Stomach (tissue), 4 donors: ENCODE data around the gene RHBG.

Experiments
- CTCF ChIP-seq, 7 experiments: fragments of 450-650 bp in 4 of 7; fragments of 200-600 bp in 3 of 7; sonication (generic) in 3 of 7; IDR thresholded peaks; one replicate each; pipeline ENCODE4 v1.5.1; 2016 to 2019; ENCODE audit warnings: antibody characterized with exemption in 7 of 7, control low read depth in 2 of 7, mild to moderate bottlenecking in 1 of 7
- EP300 ChIP-seq: sonication (generic); formaldehyde crosslinking; IDR thresholded peaks from one replicate; pipeline ENCODE4 v1.6.1; 2017; ENCODE audit warnings: antibody characterized with exemption
- POLR2AphosphoS5 ChIP-seq, 3 donors: sonication (generic); formaldehyde crosslinking; IDR thresholded peaks; one replicate each; pipeline ENCODE4 v1.6.1; 2016; ENCODE audit warnings: antibody characterized with exemption in 3 of 3

GRCh38 chr1:156383023-156383422, 14.0 kb downstream of the RHBG start:
- peak in 5 of 7 experiments; percentile 48 to 85 (median 71) for TF ChIP-seq CTCF (IDR thresholded peaks at IDR 0.05)
- TF ChIP-seq EP300 = no peak
- no peak for TF ChIP-seq POLR2AphosphoS5 (IDR thresholded peaks at IDR 0.05)
